ENCODE measurements around the gene KANK4. TPM values are rescaled to one million over a fixed set of nuclear protein-coding genes. Genes with fewer than 3 reads are reported as not detected.

KANK4 gene
- total and polyA plus RNA-seq, 2 of the 8 experiments (the other 6 are each of a cell fraction or from before 2014, with no cell fraction given), result 0.22 to 0.26 TPM

- TF ChIP-seq CHD7 (IDR thresholded peaks at IDR 0.05; ENCODE audit: insufficient replicate concordance, low read length), result no peak
Observed at GRCh38 chr1:62368989-62369388, 49.8 kb upstream of the KANK4 start (continued).

Measured in H1 (cell line).